Measurements from ENCODE around the gene HNRNPA3.

DNA sequence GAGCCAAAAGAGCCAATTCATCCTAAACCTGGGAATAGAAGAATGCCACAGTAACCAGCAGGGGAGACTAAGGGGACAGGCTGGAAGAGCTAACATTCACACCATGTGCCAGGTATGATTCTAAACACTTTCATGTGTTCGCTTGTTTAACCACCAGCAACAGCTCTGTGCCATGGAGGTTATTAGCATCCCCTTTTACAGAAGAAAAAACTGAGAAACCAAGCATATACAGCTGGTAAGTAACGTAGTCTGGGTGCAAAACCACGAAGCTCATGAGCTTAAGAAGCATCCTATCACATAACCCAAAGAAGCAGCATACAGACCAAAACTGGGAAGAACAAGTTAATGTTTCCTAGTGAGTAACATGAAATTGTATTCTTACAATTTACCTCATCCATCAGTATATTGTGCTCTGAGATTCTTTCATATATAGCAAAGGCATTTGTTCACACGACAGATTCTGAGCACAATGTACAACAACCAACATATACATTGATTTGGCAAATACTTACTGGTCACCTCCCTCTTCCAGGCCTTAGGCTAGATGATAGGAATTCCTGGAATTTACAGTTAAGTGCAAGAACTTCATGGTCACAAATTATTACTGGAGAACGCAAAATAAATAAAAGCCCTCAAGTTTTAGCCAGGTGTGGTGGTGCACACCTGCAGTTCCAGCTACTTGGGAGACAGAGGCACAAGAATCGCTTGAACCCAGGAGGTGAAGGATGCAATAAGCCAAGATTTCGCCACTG lies 36.5 kb upstream of the HNRNPA3 start:
- TF ChIP-seq, protein P1, sequence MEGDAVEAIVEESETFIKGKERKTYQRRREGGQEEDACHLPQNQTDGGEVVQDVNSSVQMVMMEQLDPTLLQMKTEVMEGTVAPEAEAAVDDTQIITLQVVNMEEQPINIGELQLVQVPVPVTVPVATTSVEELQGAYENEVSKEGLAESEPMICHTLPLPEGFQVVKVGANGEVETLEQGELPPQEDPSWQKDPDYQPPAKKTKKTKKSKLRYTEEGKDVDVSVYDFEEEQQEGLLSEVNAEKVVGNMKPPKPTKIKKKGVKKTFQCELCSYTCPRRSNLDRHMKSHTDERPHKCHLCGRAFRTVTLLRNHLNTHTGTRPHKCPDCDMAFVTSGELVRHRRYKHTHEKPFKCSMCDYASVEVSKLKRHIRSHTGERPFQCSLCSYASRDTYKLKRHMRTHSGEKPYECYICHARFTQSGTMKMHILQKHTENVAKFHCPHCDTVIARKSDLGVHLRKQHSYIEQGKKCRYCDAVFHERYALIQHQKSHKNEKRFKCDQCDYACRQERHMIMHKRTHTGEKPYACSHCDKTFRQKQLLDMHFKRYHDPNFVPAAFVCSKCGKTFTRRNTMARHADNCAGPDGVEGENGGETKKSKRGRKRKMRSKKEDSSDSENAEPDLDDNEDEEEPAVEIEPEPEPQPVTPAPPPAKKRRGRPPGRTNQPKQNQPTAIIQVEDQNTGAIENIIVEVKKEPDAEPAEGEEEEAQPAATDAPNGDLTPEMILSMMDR (IDR thresholded peaks at IDR 0.05; ENCODE audit: low read depth, low read length): no peak
- no peak for TF ChIP-seq POLR2A (IDR thresholded peaks at IDR 0.05; ENCODE audit: extremely low read depth, insufficient read length)
- TF ChIP-seq, protein P2, sequence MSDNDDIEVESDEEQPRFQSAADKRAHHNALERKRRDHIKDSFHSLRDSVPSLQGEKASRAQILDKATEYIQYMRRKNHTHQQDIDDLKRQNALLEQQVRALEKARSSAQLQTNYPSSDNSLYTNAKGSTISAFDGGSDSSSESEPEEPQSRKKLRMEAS (IDR thresholded peaks at IDR 0.05; ENCODE audit: low read depth, low read length): no peak
- no peak for TF ChIP-seq MYC (IDR thresholded peaks at IDR 0.05; ENCODE audit: low read depth, low read length)

Data from NB4 (cell line).